NCI-H1417 (cell line): ENCODE results near the gene TCF12.
A peak's percentile ranks its signal among the peaks of the same experiment; 100 is the strongest.

ENCODE experiments used
- DNase-seq, 3 experiments: peaks; one replicate each; lab custom pipeline; 2025; lab: John Stamatoyannopoulos, UW

The TCF12 gene

GRCh38 chr15:57217778-57218598 lies 299.5 kb downstream of the TCF12 start:
- peak; percentile 35 to 68 (median 48) for DNase-seq

DNA sequence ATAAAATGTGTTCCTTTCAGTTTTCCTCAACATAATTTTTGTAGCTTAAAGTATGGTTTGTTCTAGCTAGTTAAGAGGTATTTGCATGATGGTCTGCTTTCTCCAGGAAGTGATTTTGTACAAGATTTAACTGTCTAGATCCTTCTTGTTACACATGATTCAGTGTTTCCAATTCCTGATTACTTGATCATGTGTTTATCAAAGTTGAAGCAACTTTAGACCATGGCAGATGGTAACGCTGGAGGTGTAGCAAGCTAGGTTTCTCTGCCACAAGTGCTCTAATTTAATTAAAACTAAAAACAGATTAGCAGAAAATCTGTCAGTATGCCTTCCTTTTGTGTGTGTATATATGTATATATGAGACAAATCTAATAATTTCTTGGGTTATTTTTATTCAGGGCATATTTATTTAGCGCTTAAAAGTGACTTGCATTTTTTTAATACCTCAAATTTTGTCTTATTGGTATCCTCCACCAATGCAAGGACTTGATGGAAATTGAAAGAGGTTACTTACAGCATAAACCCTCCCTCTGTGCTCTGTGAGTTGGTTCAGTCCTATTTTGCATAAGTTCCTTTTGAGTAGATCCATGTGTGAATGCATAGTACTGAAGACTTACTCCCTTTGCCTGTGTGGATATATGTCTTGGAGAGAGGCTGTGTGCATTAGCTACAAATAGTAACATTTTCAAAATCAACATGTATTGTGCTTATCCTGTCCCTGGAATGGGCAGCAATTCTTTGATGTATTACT lies 300.6 kb downstream of the TCF12 start:
- peak; percentile 48 to 81 (median 75) for DNase-seq

- DNase-seq: peak in 1 of 3 experiments; percentile 21
Measured at GRCh38 chr15:57220205-57220604, 301.8 kb downstream of the TCF12 start.

- peak in 1 of 3 experiments; percentile 40 for DNase-seq
Measured at GRCh38 chr15:57221134-57221533, 302.7 kb downstream of the TCF12 start.

DNA sequence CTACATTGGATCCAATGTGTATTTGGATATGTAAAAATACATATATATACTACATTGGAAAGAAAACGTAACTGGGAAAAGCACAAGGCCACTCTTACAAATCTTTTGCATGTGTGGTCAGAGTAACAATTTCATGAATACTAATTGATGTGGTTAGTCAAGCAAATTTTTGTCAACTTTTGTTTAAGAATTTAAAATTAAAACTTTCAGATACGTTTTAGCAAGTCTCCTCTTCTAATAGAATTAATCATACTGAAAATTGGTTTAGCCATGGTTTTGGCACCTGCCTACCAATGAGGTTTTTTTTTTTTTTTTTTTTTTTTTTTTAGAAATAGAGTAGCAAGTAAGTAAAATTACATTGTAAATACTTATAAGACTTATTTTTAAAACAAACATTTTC lies 304.9 kb downstream of the TCF12 start:
- DNase-seq: no peak

DNA sequence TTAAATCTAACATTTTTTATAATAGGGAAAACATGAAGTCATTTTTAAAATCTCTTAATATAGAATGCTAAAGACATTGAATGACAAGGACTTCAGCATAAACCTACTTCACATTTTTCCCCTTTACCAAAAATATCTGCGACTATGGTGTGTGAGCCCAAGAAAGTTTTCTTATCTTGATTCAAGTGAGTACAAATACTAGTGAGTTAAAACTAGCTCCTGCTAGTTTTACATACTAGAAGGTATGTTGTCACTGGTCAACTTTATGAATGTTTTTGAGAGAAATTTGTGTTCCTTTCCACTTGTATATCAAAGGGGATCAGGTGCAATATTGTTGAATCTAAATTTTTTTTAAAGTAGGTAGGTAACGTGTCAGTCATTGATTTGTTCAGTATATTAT lies 305.4 kb downstream of the TCF12 start:
- DNase-seq: no peak

DNA sequence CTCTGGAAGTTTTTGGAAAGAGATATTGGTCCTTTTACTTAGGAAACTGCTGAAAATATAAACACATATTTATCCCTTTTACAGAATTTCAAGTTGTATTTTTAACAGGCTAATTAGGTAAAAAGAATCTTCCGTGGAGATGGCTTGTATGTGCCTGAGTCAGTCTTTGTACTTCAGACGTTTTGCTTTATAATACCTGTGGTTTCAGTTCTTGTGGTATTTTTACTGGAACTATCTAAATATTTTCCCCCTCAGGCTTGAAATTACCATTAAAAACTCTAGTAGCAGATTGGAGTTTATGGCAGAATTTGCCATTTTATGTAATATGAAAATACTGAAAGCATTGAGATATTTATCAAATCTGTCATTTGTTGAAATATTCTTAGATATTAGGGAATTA lies 306.2 kb downstream of the TCF12 start:
- DNase-seq: no peak

GRCh38 chr15:57227166-57227565 lies 308.7 kb downstream of the TCF12 start:
- DNase-seq: peak in 1 of 3 experiments; percentile 33

- DNase-seq: no peak
Measured at GRCh38 chr15:57227899-57228298, 309.5 kb downstream of the TCF12 start.

- no peak for DNase-seq
Measured at GRCh38 chr15:57228395-57228794, 310.0 kb downstream of the TCF12 start.

- DNase-seq: no peak
Measured at GRCh38 chr15:57229051-57229450, 310.6 kb downstream of the TCF12 start.

DNA sequence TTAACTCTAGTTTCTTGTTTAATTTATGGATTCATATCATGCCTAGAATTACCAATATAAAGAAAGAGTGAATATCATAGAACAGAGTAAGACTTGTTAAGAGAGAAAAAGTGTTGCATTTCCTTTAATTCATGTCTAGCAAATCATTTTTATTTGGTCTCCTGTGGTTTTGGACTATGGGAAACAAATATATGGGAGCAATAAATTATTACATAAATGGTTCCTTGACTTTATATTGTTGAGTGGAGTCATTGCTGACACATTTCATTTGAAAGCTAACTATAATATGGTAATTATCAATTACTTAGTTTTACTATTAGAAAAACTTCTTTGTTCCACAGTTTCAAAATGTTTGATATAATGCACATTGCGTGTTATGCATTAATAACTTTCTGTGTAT lies 313.1 kb downstream of the TCF12 start:
- DNase-seq: peak in 1 of 3 experiments; percentile 72

- no peak for DNase-seq
Measured at GRCh38 chr15:57234156-57234555, 315.7 kb downstream of the TCF12 start.

- DNase-seq: no peak
Measured at GRCh38 chr15:57235186-57235585, 316.7 kb downstream of the TCF12 start.

GRCh38 chr15:57235873-57236272 lies 317.4 kb downstream of the TCF12 start:
- DNase-seq: peak in 2 of 3 experiments; percentile 28 to 76

DNA sequence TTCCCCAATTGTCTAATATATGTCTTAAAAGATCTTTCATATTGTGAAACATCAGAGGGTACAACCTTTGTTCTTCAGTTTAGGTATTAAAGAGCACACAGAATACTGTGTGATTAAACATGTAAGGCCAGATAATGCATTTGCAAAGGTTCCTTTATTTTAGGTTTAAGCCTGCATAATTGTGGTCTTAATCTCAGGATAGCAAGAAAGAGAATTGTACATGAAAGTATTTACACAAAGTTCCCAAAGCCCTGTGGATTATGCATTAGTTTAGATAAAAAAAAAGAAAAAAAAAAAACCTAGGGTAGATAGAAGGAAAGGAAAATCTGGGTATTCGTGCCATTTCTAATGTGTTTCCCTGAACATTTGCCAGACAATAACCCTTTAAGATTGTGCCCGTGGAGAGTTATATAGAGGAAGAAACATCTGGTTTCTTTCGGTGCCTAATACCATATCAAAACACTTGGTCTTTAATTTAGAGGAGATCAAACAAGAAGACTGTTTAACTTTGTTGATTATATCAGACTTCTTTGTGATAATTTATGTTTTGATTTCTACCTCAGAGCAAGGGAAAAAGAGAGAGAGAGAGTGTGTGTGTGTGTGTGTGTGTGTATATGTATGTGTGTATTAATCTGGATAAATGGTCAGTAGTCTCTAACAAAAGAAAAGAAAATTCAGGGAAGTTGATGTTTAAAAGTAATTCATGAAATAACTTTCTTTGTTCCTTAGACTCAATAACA lies 318.3 kb downstream of the TCF12 start:
- DNase-seq: peak in 1 of 3 experiments; percentile 60

DNA sequence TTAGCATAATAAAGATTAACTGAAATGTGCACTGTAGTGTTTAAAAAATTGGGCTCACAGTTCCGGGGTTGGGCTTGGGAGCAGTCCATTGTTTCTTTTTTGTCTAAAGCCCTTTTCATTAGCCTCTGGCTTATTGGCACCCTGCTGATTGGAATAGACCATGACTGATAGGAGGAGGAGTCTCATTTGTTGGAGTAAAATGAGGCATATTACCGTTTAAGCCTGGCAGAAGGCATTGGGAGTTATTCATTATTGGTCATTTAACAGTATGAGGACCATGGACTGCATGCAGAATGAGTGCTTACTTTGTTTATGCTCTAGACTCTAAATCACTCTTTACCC lies 318.8 kb downstream of the TCF12 start:
- DNase-seq: peak; percentile 33 to 94 (median 75)

DNA sequence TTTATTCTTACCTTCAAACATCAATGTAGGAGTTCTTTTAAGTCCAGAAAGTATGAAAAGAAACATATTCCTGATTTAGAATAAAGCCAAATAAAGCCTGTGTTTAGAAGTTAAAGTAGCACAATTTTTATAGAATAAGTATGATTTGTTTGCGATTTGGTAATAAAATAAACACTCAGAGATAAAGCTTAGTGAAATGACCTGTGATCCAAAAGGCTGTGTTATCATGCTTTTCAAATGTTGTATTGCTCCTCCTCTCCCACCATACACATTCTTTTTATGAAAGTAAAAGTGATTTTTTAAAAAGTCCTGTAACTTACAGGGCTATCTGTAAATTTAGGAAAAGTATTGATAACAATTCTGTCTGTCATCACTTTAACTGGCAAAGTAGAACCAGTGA lies 319.2 kb downstream of the TCF12 start:
- DNase-seq: no peak

DNA sequence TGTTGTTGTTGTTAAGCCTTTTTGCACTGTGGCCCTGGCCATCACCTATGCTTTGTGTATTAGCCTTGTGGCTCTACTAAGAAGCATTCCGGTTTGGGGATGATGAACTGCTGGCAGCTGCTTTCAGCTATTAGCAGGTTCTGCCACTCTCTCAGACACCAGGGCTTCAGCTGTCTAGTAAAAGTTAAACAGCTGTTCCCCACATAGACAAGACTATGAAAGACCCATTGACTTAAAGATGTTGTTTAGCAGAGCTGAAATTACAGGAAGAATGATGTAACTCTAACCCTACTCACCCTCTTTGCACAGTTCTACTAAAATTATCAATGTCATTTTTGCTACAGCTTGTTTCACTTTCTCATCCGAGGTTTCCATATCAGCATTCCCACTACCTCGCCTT lies 326.7 kb downstream of the TCF12 start:
- DNase-seq: peak; percentile 27 to 83 (median 42)

DNA sequence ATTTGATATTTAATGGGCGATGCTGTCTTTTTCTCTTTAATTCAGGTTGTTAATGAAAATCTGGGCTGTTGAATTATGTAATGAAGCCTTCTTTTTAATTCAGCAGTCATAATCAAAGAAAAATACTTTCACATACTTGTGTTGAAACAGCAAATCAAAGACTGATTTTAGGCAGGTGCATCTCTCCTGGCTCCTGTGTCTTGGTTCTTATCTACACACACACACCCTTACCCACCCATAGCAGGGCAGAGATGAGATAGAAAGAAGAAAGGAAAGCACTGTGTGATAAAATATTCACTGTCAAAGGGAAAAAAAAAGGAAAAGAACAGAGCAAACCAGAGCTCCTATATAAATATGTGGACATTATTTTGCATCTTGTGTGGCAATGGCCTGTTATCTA lies 327.3 kb downstream of the TCF12 start:
- no peak for DNase-seq

GRCh38 chr15:57248074-57248473 lies 329.6 kb downstream of the TCF12 start:
- DNase-seq: no peak

GRCh38 chr15:57251308-57251707 lies 332.9 kb downstream of the TCF12 start:
- DNase-seq: no peak

GRCh38 chr15:57251941-57252340 lies 333.5 kb downstream of the TCF12 start:
- no peak for DNase-seq
